ENCODE measurements around the gene SLC25A23. TPM values are rescaled to one million over a fixed set of nuclear protein-coding genes. Genes with fewer than 3 reads are reported as not detected.
A peak's percentile ranks its signal among the peaks of the same experiment; 100 is the strongest.

SLC25A23 gene
- total RNA-seq, 1 donor, result 22.8 TPM

- Histone ChIP-seq H4K20me1 (ENCODE audit: insufficient read depth, low read length) (no peaks in the 10 kb centered on the region), H3K9me3 (ENCODE audit: low read depth, low read length) (no peaks in the 10 kb centered on the region), H2AFZ (ENCODE audit: low read length) (no peak overlapping the region), H3K27ac (ENCODE audit: low read depth, low read length) (no peak overlapping the region), H3K36me3 (ENCODE audit: insufficient read depth, low read length) (no peaks in the 10 kb centered on the region), H3K79me2 (ENCODE audit: insufficient read depth, low read length) (no peaks in the 10 kb centered on the region), H3K4me3 (ENCODE audit: insufficient read depth, low read length) (no peak overlapping the region), H3K27me3 (ENCODE audit: insufficient read depth, low read length) (no peaks in the 10 kb centered on the region), H3K4me2 (ENCODE audit: insufficient read depth, low read length) (no peak overlapping the region), H3K4me1 (ENCODE audit: insufficient read depth, low read length) (no peaks in the 10 kb centered on the region)
- no peak for TF ChIP-seq CTCF (IDR thresholded peaks at IDR 0.05; ENCODE audit: extremely low read depth, low read depth, low read length)
- DNase-seq (ENCODE audit: insufficient read length, low spot score, missing footprints), result no peak
These were observed 22.7 kb upstream of the SLC25A23 start for GRCh38 chr19:6482343-6482686.

GRCh38 chr19:6481541-6482342, 22.1 kb upstream of the SLC25A23 start, which contains the start of gene DENND1C:
Gene DENND1C (minus strand): TSS chr19:6481787. CDS start chr19:6481695, 92 bp downstream.
- no peak within 1 kb of the TSS for H2AFZ ChIP-seq (ENCODE audit: low read length)
- peak; percentile 91 for DNase-seq (ENCODE audit: insufficient read length, low spot score, missing footprints)
- H3K4me3 ChIP-seq (ENCODE audit: insufficient read depth, low read length), result no peak within 1 kb of the TSS

GRCh38 chr19:6480848-6481415, 21.3 kb upstream of the SLC25A23 start:
- Histone ChIP-seq H3K4me1 (ENCODE audit: insufficient read depth, low read length) (no peaks in the 10 kb centered on the region), H2AFZ (ENCODE audit: low read length) (no peak overlapping the region), H3K27ac (ENCODE audit: low read depth, low read length) (no peak overlapping the region), H4K20me1 (ENCODE audit: insufficient read depth, low read length) (no peaks in the 10 kb centered on the region), H3K79me2 (ENCODE audit: insufficient read depth, low read length) (no peaks in the 10 kb centered on the region), H3K4me2 (ENCODE audit: insufficient read depth, low read length) (no peak overlapping the region), H3K27me3 (ENCODE audit: insufficient read depth, low read length) (no peaks in the 10 kb centered on the region), H3K4me3 (ENCODE audit: insufficient read depth, low read length) (no peak overlapping the region), H3K36me3 (ENCODE audit: insufficient read depth, low read length) (no peaks in the 10 kb centered on the region), H3K9me3 (ENCODE audit: low read depth, low read length) (no peaks in the 10 kb centered on the region)
- no peak for TF ChIP-seq CTCF (IDR thresholded peaks at IDR 0.05; ENCODE audit: extremely low read depth, low read depth, low read length)
- DNase-seq (ENCODE audit: insufficient read length, low spot score, missing footprints), result peak; percentile 45

More at GRCh38 chr19:6481541-6482342, 22.1 kb upstream of the SLC25A23 start, which contains the start of gene DENND1C:
- Histone ChIP-seq H3K4me2 (ENCODE audit: insufficient read depth, low read length) (no peak within 1 kb of the TSS), H3K36me3 (ENCODE audit: insufficient read depth, low read length) (no peaks in the 10 kb centered on the region), H3K27ac (ENCODE audit: low read depth, low read length) (no peak within 1 kb of the TSS), H4K20me1 (ENCODE audit: insufficient read depth, low read length) (no peaks in the 10 kb centered on the region), H3K27me3 (ENCODE audit: insufficient read depth, low read length) (no peaks in the 10 kb centered on the region), H3K9me3 (ENCODE audit: low read depth, low read length) (no peaks in the 10 kb centered on the region), H3K79me2 (ENCODE audit: insufficient read depth, low read length) (no peaks in the 10 kb centered on the region), H3K4me1 (ENCODE audit: insufficient read depth, low read length) (no peaks in the 10 kb centered on the region)
- peak; percentile 51 for TF ChIP-seq CTCF (IDR thresholded peaks at IDR 0.05; ENCODE audit: extremely low read depth, low read depth, low read length)

GRCh38 chr19:6479836-6480398, 20.3 kb upstream of the SLC25A23 start:
- H3K79me2 ChIP-seq (ENCODE audit: insufficient read depth, low read length), result no peaks in the 10 kb centered on the region
- H3K4me1 ChIP-seq (ENCODE audit: insufficient read depth, low read length), result no peaks in the 10 kb centered on the region
- no peaks in the 10 kb centered on the region for H3K36me3 ChIP-seq (ENCODE audit: insufficient read depth, low read length)
- H3K4me3 ChIP-seq (ENCODE audit: insufficient read depth, low read length), result no peak overlapping the region
- H4K20me1 ChIP-seq (ENCODE audit: insufficient read depth, low read length), result no peaks in the 10 kb centered on the region
- H2AFZ ChIP-seq (ENCODE audit: low read length), result no peak overlapping the region
- H3K27ac ChIP-seq (ENCODE audit: low read depth, low read length), result no peak overlapping the region
- H3K27me3 ChIP-seq (ENCODE audit: insufficient read depth, low read length), result peaks cover 5% of the 10 kb centered on the region
- no peak for TF ChIP-seq CTCF (IDR thresholded peaks at IDR 0.05; ENCODE audit: extremely low read depth, low read depth, low read length)
- peak; percentile 66 for DNase-seq (ENCODE audit: insufficient read length, low spot score, missing footprints)
- H3K4me2 ChIP-seq (ENCODE audit: insufficient read depth, low read length), result no peak overlapping the region
- no peaks in the 10 kb centered on the region for H3K9me3 ChIP-seq (ENCODE audit: low read depth, low read length)

Measured in osteoblast (primary cell).